OCI-LY7 (cell line): ENCODE measurements around the gene AIRE.

Source experiments
- EZH2phosphoT487 ChIP-seq: fragments of 200-600 bp; sonication (generic); IDR thresholded peaks from 2 replicates; pipeline ENCODE4 v1.6.1; 2018; ENCODE audit warnings: low read depth, borderline replicate concordance, mild to moderate bottlenecking, mixed run types, antibody characterized with exemption, low read length, moderate library complexity, mixed read lengths
- TF ChIP-seq, protein P1 (sequence below): fragments of 200-600 bp; sonication (generic); conservative IDR thresholded peaks from 2 replicates; pipeline ENCODE4 v1.5.1; 2014; ENCODE audit warnings: mild to moderate bottlenecking, antibody characterized with exemption, low read length, moderate library complexity, mixed read lengths

DNA sequence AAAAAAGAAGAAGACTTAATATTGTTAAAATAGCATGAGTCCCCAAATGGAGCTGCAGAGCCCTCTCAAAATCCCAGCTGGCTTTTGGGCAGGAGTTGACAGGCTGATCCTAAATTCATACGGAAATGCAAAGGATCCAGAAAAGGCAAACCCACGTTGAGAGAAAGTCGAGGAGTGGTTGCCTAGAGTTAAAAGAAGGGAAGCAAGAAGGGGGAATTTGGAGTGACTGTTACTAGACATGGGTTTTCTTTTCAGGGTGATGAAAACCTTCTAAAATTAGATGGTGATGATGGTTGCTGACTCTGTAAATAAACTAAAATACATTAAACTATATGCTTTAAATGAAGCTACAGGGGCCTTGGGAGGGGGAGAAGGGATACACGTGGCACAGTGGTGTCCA, 25.6 kb upstream of the AIRE start:
- TF ChIP-seq, protein P1, sequence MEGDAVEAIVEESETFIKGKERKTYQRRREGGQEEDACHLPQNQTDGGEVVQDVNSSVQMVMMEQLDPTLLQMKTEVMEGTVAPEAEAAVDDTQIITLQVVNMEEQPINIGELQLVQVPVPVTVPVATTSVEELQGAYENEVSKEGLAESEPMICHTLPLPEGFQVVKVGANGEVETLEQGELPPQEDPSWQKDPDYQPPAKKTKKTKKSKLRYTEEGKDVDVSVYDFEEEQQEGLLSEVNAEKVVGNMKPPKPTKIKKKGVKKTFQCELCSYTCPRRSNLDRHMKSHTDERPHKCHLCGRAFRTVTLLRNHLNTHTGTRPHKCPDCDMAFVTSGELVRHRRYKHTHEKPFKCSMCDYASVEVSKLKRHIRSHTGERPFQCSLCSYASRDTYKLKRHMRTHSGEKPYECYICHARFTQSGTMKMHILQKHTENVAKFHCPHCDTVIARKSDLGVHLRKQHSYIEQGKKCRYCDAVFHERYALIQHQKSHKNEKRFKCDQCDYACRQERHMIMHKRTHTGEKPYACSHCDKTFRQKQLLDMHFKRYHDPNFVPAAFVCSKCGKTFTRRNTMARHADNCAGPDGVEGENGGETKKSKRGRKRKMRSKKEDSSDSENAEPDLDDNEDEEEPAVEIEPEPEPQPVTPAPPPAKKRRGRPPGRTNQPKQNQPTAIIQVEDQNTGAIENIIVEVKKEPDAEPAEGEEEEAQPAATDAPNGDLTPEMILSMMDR: no peak
- TF ChIP-seq EZH2phosphoT487: no peak
